Airway epithelial cell (primary cell): ENCODE results near the gene PAQR7. TPM values are rescaled to one million over a fixed set of nuclear protein-coding genes. Genes with fewer than 3 reads are reported as not detected.

Experiments
- total RNA-seq: library from RNA; depleted of rRNA; stranded (reverse); fragments of >200 nt; gene quantifications from 2 replicates; pipeline ENCODE4 v1.2.3, GENCODE V29; 2015

The PAQR7 gene
- 29.9 and 37.0 TPM in 2 replicates for total RNA-seq

GRCh38 chr1:25875154-25875855 lies at the start of gene PAQR7:
PAQR7 (minus strand) TSS chr1:25875708; CDS start chr1:25863839, 11,869 bp downstream.

GRCh38 chr1:25905680-25906643 lies 30.5 kb upstream of the PAQR7 start, which contains the start of gene STMN1:
STMN1 (minus strand) TSS chr1:25906419; CDS start chr1:25904676, 1,743 bp downstream.

DNA sequence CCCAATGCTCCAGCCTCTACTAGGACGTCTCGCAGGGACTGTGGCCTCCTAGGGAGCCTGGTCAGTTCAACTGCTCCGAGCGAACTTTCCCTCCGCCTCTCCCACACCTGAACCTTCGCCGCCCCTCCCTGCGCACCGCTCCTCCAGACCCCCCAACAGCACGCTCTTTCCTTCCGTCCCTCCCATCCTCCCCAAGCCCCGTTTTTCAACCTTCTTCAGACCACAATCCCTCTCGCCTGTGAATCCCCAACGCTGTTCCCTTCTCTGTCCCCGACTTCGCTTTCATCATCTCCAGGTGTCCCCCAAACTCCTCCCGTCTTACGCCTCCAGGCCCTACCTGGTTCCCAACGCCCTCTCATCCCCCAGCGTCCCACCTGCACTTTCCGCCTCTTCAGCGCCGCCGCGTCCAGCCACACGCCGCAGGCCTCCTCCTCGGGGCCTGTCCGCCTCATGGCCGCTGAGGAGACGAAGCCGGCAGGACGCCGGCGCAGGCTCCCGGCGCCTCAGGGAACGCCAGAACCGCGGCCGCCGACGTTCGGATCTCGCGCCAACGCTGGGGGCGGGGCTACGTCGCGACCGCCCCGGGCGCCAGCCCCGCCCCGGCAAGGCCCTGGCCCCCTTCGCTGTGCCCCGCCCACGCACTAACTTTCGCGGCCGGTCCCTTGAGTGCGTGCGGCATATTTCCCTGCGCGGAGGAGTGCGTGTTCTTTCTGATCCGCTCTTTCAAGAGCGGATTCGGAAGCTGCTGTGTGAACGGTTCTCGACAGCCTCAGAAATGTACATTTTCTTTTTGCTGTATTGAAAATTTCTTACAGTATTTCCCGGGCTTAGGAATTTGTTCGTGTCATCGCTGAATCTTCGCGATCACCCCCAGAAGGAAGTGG lies 16.4 kb downstream of the PAQR7 start, which contains the start of gene AUNIP:
AUNIP (minus strand) TSS at position 552 of the 884 bp plus-strand sequence; CDS start at position 452, 100 bp downstream.

DNA sequence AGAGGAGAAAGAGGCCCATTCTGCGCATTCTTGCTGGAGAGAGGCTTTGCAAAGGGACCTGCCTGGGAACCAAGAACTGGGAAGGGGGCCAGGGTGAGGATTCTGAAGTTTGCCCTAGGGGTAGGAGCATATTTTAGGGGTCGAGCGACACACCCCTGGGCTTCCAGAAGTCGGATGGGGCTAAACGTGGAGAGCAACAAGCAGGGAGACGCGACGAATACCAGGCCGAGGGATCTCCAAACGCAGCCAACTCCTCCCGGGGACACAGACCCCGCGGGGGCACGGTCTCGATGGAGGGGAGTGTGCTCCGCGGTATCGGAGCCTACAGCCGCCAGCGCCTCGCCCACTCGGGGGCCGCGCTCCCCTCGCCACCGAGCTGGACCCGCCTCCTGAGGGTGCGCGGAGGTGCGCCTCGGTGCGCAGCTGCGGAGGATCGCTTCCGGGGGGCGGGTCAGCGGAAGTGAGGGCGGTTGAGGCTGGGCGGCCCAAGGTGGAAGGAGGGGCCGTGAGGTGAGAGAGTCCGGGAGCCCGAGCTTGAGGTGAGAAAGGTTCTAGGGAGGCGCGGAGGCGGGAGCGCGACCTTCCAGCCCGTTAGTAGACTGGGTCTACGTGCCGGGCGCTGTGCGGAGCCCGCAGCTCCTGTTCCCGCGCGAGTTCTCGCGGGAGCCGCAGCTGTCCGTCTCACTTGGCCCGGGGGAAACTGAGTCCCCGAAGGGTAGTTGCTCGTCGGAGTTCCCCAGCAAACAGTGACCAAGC lies 55.8 kb downstream of the PAQR7 start, which contains the start of gene MTFR1L:
MTFR1L (plus strand) TSS at position 464 of the 756 bp plus-strand sequence. CDS start 3,151 bp downstream, outside the sequence.

Other genes with a start within 250 kb of the PAQR7 start
- 24.0 and 40.3 TPM in 2 replicates for gene SELENON, start 75.5 kb downstream of the PAQR7 start, total RNA-seq
- 29.8 and 31.7 TPM in 2 replicates for gene MTFR1L, start 55.8 kb downstream of the PAQR7 start, total RNA-seq
- gene AUNIP, start 16.3 kb downstream of the PAQR7 start, total RNA-seq = 6.5 and 9.7 TPM in 2 replicates
- gene STMN1, start 30.7 kb upstream of the PAQR7 start, total RNA-seq = 150 and 162 TPM in 2 replicates
- gene PAFAH2, start 122.4 kb upstream of the PAQR7 start, total RNA-seq = 12.0 and 12.6 TPM in 2 replicates
- gene EXTL1, start 146.1 kb upstream of the PAQR7 start, total RNA-seq = not detected in 2 replicates
- gene SLC30A2, start 170.4 kb upstream of the PAQR7 start, total RNA-seq = not detected in 2 replicates
- not detected in 2 replicates for gene TRIM63, start 191.9 kb upstream of the PAQR7 start, total RNA-seq
- 4.2 and 4.4 TPM in 2 replicates for gene PDIK1L, start 236.1 kb upstream of the PAQR7 start, total RNA-seq